K562 (cell line): Measurements from ENCODE around the gene UBE2V1. TPM values are rescaled to one million over a fixed set of nuclear protein-coding genes. Genes with fewer than 3 reads are reported as not detected.

Source experiments
- CBX8 ChIP-seq: fragments of 200-600 bp; sonication (generic); IDR thresholded peaks from 2 replicates; pipeline ENCODE4 v1.6.1; 2012; ENCODE audit warnings: borderline replicate concordance, mixed run types, low read depth, mild to moderate bottlenecking, moderate library complexity, mixed read lengths, low read length, control low read depth, inconsistent platforms; ENCODE audit not compliant: poor library complexity, severe bottlenecking; ENCODE audit errors: extremely low read depth
- ELF4 ChIP-seq: fragments of 450-650 bp; formaldehyde crosslinking; IDR thresholded peaks from 2 replicates; pipeline ENCODE4 v1.4.0; 2022; ENCODE audit warnings: missing genetic modification characterization
- FOXK2 ChIP-seq, 2 experiments: fragments of 450-650 bp; IDR thresholded peaks in 1 of 2; conservative IDR thresholded peaks in 1 of 2; 2 replicates each; pipeline ENCODE4 v1.6.1; 2016; ENCODE audit warnings: low read depth in 2 of 2, mild to moderate bottlenecking in 1 of 2
- HDAC2 ChIP-seq: fragments of 450-650 bp; IDR thresholded peaks from 2 replicates; pipeline ENCODE4 v1.6.1; 2016; ENCODE audit warnings: mild to moderate bottlenecking
- HOMEZ ChIP-seq: fragments of 250-450 bp; sonication (Bioruptor Pico); IDR thresholded peaks from 2 replicates; pipeline ENCODE4 v1.4.0; 2020; ENCODE audit warnings: mild to moderate bottlenecking, moderate library complexity
- ILF3 ChIP-seq: fragments of 450-650 bp; IDR thresholded peaks from 2 replicates; pipeline ENCODE4 v1.6.1; 2018; ENCODE audit warnings: antibody characterized with exemption, mild to moderate bottlenecking, moderate library complexity, borderline replicate concordance
- JUN ChIP-seq, 2 experiments: sonication (generic) in 1 of 2; formaldehyde crosslinking in 1 of 2; IDR thresholded peaks; 2 replicates each; pipeline versions ENCODE4 v1.6.1 to v1.8.0; 2012 to 2022; ENCODE audit warnings: borderline replicate concordance in 2 of 2, mild to moderate bottlenecking in 2 of 2, improper control_type of control experiment in 1 of 2, low read depth in 1 of 2, low read length in 1 of 2, missing genetic modification reagents in 1 of 2
- NFIC ChIP-seq: fragments of 450-650 bp; IDR thresholded peaks from 2 replicates; pipeline ENCODE4 v1.6.1; 2017; ENCODE audit warnings: mild to moderate bottlenecking, inconsistent platforms
- RBM25 ChIP-seq: fragments of 200-400 bp; formaldehyde crosslinking; IDR thresholded peaks from 2 replicates; pipeline ENCODE4 v1.6.1; 2018; ENCODE audit warnings: low read length, low read depth, moderate library complexity; ENCODE audit not compliant: severe bottlenecking
- SMAD4 ChIP-seq: fragments of 250-450 bp; sonication (Bioruptor Pico); conservative IDR thresholded peaks from 2 replicates; pipeline ENCODE4 v1.8.0; 2021; ENCODE audit warnings: inconsistent platforms, mild to moderate bottlenecking, moderate library complexity
- SP2 ChIP-seq: IDR thresholded peaks from 2 replicates; pipeline ENCODE4 v1.6.1; 2011; ENCODE audit warnings: mild to moderate bottlenecking, low read depth, low read length, moderate library complexity; ENCODE audit not compliant: poor library complexity, severe bottlenecking; ENCODE audit errors: extremely low read depth
- TEAD1 ChIP-seq, 2 experiments: fragments of 450-650 bp in 1 of 2; sonication (generic) in 1 of 2; formaldehyde crosslinking; IDR thresholded peaks; 2 replicates each; pipeline versions ENCODE4 v1.4.0 to v1.8.0; 2020 to 2022; ENCODE audit warnings: mild to moderate bottlenecking in 2 of 2, missing genetic modification reagents in 1 of 2
- ZNF224 ChIP-seq: sonication (generic); formaldehyde crosslinking; IDR thresholded peaks from 2 replicates; pipeline ENCODE4 v1.8.0; 2022; ENCODE audit warnings: mild to moderate bottlenecking, missing genetic modification reagents
- ZNF277 ChIP-seq: fragments of 250-450 bp; sonication (Bioruptor Pico); IDR thresholded peaks from 2 replicates; pipeline ENCODE4 v1.8.0; 2022; ENCODE audit warnings: inconsistent platforms, mild to moderate bottlenecking, moderate library complexity, borderline replicate concordance
- ZNF318 ChIP-seq, 2 experiments: fragments of 450-650 bp; IDR thresholded peaks; 2 replicates each; pipeline ENCODE4 v1.6.1; 2016; ENCODE audit warnings: mild to moderate bottlenecking in 2 of 2, borderline replicate concordance in 1 of 2, low read depth in 1 of 2, moderate library complexity in 1 of 2
- polyA plus RNA-seq, 8 experiments: library from polyadenylated mRNA; depleted of rRNA in 4 of 8; stranded (reverse) in 5 of 8; unstranded in 3 of 8; fragments of >200 nt; fragmentation: Nextera tagmentation in 2 of 8; fragmentation: Illumina TruSeq in 1 of 8; extraction: Ambion mirVana in 2 of 8; extraction: Trizol in 1 of 8; gene quantifications; 2 replicates each; pipeline versions ENCODE4 v1.2.1 to v1.2.3, GENCODE V29; 2011 to 2014; ENCODE audit warnings: inconsistent platforms in 1 of 8, missing spikeins in 1 of 8
- total RNA-seq, 7 experiments: library from RNA; depleted of rRNA in 6 of 7; stranded (reverse); fragments of >200 nt in 6 of 7; fragmentation: Illumina TruSeq in 2 of 7; extraction: Trizol in 2 of 7; gene quantifications; 2 replicates each; pipeline versions ENCODE4 v1.2.1 to v1.2.3, GENCODE V29; 2011 to 2021; ENCODE audit warnings: low replicate concordance in 1 of 7

The UBE2V1 gene
- total and polyA plus RNA-seq, 9 of the 15 experiments (the other 6 are each of a cell fraction or from before 2014, with no cell fraction given) = 93.0 to 357 (median 119) TPM

GRCh38 chr20:50151034-50151743 lies 38.2 kb upstream of the UBE2V1 start (continued):
- TF ChIP-seq SMAD4 (peak; percentile 93), ZNF277 (CRISPR knock-in tag) (no peak), ZNF224 (no peak), HOMEZ (no peak), ELF4 (CRISPR knock-in tag) (no peak), TEAD1 (CRISPR knock-in tag; IDR thresholded peaks at IDR 0.05) (no peak), SP2 (no peak), ILF3 (no peak), FOXK2 (conservative IDR thresholded peaks at IDR 0.05 in 1 of 2, IDR thresholded peaks at IDR 0.05 in 1 of 2; ENCODE audit: low read depth in 2 of 2) (no peak), CBX8 (no peak), HDAC2 (peak; percentile 92), NFIC (peak; percentile 49), JUN (IDR thresholded peaks at IDR 0.05; ENCODE audit: borderline replicate concordance, low read depth, low read length) (no peak), JUN (CRISPR knock-in tag; IDR thresholded peaks at IDR 0.05; ENCODE audit: borderline replicate concordance) (no peak), RBM25 (peak; percentile 58), ZNF318 (IDR thresholded peaks at IDR 0.05; ENCODE audit: borderline replicate concordance in 1 of 2, low read depth in 1 of 2) (no peak)
